HG03045 (cell line): ENCODE measurements around the gene PCDHGA10.
"Not testable (repeated sequence)": the region's sequence is repeated elsewhere in the genome, so short reads cannot be mapped to it uniquely, and the experiment has no call there.

Source experiments
- ATAC-seq: cut with Tn5 transposase; IDR thresholded peaks from one replicate; pipeline ENCODE4 v1.9.1; 2021; ENCODE audit warnings: mild to moderate bottlenecking, moderate library complexity; ENCODE audit not compliant: unreplicated experiment

Gene PCDHGA10

DNA sequence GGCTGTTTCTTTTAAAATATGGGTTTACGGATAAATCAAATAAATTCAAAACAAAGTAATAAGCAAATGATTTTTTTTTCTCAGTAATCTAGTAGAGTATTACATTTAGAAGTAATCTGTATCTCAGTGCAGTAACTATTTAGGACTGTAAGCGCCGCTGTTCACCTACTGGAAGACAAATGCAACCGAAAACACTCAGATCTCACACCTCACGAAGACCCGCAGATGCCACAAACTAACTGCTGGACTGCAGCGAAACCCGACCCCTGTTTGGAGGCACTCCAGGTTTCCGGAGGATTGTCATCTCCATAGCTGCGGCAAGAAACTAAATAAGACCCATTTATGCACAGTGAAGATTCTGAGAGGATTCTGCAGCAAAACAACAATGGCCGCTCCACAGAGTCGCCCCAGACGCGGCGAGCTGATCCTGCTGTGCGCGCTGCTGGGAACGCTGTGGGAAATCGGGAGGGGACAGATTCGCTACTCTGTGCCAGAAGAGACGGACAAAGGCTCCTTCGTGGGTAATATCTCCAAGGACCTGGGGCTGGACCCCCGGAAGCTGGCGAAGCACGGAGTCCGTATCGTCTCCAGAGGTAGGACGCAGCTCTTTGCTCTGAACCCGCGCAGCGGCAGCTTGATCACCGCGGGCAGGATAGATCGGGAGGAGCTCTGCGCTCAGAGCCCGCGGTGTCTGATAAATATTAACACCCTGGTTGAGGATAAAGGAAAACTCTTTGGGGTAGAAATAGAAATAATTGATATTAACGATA is 20.2 kb upstream of the PCDHGA10 start, which contains the start of gene PCDHGA8:
Gene PCDHGA8 (plus strand): TSS at position 205 of the 770 bp plus-strand sequence. CDS start 181 bp downstream, at position 386.
- ATAC-seq: no peak

DNA sequence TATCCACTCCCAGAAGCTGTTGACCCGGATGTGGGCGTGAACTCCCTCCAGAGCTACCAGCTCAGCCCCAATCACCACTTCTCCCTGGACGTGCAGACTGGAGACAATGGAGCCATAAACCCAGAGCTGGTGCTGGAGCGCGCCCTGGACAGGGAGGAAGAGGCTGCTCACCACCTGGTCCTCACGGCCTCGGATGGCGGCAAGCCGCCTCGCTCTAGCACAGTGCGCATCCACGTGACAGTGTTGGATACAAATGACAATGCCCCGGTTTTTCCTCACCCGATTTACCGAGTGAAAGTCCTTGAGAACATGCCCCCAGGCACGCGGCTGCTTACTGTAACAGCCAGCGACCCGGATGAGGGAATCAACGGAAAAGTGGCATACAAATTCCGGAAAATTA is 19.5 kb upstream of the PCDHGA10 start:
- no peak for ATAC-seq

DNA sequence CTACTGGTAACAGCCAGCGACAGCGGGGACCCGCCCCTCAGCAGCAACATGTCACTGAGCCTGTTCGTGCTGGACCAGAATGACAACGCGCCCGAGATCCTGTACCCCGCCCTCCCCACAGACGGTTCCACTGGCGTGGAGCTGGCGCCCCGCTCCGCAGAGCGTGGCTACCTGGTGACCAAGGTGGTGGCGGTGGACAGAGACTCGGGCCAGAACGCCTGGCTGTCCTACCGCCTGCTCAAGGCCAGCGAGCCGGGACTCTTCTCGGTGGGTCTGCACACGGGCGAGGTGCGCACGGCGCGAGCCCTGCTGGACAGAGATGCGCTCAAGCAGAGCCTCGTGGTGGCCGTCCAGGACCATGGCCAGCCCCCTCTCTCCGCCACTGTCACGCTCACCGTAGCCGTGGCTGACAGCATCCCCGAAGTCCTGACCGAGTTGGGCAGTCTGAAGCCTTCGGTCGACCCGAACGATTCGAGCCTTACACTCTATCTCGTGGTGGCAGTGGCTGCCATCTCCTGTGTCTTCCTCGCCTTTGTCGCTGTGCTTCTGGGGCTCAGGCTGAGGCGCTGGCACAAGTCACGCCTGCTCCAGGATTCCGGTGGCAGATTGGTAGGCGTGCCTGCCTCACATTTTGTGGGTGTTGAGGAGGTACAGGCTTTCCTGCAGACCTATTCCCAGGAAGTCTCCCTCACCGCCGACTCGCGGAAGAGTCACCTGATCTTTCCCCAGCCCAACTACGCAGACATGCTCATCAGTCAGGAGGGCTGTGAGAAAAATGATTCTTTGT is 18.2 kb upstream of the PCDHGA10 start:
- ATAC-seq: not testable (repeated sequence)

DNA sequence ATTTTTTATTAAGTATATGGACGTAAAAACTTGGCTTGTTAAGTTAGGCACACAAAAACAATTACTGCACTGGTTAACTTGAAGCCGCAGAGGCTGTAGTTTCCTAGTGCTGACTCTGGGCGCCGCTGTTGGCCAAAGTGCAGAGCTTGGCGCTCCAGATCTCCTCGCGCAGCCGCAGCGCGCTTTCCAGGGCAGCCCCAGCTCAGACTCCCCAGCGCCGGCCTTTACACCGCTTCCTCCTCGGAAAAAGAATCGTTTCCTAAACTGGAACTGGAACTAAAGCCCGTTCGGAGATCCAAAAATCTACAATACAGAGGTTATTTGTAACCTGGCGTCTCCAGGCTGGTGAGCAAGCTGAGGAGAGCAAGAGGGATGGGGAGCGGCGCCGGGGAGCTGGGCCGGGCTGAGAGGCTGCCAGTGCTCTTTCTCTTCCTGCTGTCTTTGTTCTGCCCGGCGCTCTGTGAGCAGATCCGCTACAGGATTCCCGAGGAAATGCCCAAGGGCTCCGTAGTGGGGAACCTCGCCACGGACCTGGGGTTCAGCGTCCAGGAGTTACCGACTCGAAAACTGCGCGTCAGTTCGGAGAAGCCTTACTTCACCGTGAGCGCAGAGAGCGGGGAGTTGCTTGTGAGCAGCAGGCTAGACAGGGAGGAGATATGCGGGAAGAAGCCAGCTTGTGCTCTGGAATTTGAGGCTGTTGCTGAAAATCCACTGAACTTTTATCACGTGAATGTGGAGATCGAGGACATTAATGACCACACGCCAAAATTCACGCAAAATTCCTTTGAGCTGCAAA is 14.8 kb upstream of the PCDHGA10 start, which contains the start of gene PCDHGB5:
Gene PCDHGB5 (plus strand): TSS at position 192 of the 796 bp plus-strand sequence. CDS start 181 bp downstream, at position 373.
- ATAC-seq: peak; percentile 90

DNA sequence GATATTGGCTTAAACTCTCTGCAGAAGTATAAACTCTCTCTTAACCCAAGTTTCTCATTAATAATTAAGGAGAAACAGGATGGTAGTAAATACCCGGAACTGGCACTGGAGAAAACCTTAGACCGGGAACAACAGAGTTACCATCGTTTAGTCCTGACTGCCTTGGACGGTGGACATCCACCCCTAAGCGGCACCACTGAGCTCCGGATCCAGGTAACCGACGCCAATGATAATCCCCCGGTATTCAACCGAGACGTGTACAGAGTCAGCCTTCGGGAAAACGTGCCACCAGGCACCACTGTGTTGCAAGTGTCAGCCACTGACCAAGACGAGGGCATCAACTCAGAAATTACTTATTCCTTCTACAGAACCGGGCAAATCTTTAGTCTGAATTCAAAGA is 14.2 kb upstream of the PCDHGA10 start:
- no peak for ATAC-seq

DNA sequence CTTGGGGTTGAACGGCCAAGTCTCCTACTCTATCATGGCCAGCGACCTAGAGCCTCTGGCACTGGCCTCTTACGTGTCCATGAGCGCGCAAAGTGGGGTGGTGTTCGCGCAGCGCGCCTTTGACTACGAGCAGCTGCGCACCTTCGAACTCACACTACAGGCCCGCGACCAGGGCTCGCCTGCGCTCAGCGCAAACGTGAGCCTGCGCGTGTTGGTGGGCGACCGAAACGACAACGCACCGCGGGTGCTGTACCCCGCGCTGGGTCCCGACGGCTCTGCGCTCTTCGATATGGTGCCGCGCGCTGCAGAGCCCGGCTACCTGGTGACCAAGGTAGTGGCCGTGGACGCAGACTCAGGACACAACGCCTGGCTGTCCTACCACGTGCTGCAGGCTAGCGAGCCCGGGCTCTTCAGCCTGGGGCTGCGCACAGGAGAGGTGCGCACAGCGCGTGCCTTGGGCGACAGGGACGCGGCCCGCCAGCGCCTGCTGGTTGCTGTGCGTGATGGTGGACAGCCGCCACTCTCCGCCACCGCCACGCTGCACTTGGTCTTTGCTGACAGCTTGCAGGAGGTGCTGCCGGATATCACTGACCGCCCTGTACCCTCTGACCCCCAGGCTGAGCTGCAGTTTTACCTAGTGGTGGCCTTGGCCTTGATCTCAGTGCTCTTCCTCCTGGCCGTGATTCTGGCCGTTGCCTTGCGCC is 13.1 kb upstream of the PCDHGA10 start:
- no peak for ATAC-seq

DNA sequence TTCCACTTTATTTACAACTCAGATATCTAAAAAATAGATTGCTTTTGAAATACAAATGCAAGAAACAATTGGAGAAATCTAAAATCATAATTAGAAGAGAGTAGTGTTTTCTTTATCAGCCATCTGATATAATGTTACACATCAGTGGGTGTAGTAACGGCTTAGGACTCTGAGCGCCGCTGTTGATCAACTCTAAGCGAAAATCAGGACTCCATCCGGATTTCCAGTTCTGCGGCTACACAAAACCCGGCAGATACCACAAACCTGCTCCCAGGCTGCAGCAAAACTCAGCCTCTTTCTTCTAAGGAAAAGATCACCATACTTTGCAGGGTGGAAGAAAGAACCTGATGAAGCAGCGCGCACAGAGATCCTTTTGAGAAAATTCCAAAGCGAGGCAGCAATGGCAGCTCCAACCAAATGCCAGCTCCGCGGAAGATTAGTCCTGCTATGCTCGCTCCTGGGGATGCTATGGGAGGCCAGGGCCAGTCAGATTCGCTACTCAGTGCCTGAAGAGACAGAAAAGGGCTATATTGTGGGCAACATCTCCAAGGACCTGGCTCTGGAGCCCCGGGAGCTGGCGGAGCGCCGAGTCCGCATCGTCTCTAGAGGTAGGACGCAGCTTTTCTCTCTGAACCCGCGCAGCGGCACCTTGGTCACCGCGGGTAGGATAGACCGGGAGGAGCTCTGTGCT is 10.1 kb upstream of the PCDHGA10 start, which contains the start of gene PCDHGA9:
Gene PCDHGA9 (plus strand): TSS at position 226 of the 691 bp plus-strand sequence. CDS start 175 bp downstream, at position 401.
- ATAC-seq: no peak

DNA sequence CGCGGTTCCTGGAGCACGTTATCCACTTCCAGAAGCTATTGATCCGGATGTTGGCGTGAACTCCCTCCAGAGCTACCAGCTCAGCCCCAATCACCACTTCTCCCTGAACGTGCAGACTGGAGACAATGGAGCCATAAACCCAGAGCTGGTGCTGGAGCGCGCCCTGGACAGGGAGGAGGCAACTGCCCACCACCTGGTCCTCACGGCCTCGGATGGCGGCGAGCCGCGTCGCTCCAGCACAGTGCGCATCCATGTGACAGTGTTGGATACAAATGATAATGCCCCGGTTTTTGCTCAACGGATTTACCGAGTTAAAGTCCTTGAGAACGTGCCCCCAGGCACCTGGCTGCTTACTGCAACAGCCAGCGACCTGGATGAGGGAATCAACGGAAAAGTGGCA is 9.4 kb upstream of the PCDHGA10 start:
- ATAC-seq: no peak

DNA sequence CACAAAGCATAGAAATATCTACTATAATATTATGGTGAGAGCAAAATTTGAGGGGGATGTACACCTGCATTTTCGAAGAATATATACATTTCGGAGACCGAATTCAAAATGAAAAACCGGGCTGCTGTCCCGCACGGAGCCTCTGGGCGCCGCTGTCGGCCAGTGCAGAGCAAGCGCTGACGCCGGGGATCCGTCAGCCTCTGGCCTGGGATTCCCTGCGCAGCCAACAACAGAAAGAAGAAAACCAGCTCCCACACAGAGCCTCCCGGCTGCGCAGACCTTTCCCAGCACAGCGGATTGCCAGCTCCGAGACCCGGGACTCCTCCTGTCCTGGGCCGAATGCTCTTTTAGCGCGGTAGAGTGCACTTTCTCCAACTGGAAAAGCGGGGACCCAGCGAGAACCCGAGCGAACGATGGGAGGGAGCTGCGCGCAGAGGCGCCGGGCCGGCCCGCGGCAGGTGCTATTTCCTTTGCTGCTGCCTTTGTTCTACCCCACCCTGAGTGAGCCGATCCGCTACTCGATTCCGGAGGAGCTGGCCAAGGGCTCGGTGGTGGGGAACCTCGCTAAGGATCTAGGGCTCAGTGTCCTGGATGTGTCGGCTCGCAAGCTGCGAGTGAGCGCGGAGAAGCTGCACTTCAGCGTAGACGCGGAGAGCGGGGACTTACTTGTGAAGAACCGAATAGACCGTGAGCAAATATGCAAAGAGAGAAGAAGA is 4.8 kb upstream of the PCDHGA10 start, which contains the start of gene PCDHGB6:
Gene PCDHGB6 (plus strand): TSS at position 232 of the 716 bp plus-strand sequence. CDS start 182 bp downstream, at position 414.
- not testable (repeated sequence) for ATAC-seq

DNA sequence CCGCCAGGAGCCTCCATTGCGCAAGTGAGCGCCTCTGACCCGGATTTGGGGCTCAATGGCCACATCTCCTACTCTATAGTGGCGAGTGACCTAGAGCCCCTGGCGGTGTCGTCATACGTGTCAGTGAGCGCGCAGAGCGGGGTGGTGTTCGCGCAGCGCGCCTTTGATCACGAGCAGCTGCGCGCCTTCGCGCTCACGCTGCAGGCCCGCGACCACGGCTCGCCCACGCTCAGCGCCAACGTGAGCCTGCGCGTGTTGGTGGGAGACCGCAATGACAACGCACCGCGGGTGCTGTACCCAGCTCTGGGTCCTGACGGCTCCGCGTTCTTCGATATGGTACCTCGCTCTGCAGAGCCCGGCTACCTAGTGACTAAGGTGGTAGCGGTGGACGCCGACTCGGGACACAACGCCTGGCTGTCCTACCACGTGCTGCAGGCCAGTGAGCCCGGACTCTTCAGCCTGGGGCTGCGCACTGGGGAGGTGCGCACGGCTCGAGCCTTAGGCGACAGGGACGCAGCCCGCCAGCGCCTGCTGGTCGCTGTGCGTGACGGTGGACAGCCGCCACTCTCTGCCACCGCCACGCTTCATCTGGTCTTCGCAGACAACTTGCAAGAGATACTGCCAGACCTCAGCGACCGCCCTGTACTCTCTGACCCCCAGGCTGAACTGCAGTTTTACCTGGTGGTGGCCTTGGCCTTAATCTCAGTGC is 3.0 kb upstream of the PCDHGA10 start:
- no peak for ATAC-seq

DNA sequence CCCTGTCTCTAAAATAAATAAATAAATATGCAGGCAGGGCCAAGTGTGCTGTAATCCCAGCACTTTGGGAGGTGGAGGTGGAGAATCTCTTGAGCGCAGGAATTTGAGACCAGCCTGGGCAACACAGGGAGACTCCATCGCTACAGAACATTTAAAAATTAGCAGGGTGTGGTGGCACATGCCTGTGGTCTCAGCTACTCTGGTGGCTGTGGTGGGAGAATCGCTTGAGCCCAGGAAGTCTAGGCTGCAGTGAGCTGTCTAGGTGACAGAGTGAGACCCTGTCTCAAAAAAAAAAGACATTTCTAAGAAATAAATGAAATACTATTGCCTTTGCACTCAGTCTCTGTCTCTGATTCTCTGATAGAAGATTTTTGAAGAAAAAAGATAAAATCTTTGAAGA is 1.2 kb upstream of the PCDHGA10 start:
- ATAC-seq: no peak

DNA sequence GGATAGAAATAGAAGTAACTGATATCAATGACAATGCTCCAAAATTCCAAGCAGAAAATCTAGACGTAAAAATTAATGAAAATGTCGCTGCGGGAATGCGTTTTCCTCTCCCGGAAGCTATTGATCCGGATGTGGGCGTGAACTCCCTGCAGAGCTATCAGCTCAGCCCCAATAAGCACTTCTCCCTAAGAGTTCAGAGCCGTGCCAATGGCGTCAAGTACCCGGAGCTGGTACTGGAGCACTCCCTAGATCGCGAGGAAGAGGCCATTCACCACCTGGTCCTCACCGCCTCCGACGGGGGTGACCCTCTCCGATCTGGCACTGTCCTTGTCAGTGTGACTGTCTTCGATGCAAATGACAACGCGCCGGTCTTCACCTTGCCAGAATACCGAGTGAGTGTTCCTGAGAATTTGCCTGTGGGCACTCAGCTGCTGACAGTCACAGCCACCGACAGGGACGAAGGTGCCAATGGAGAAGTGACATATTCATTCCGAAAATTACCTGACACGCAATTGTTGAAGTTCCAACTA is 818 bp downstream of the PCDHGA10 start:
- no peak for ATAC-seq

DNA sequence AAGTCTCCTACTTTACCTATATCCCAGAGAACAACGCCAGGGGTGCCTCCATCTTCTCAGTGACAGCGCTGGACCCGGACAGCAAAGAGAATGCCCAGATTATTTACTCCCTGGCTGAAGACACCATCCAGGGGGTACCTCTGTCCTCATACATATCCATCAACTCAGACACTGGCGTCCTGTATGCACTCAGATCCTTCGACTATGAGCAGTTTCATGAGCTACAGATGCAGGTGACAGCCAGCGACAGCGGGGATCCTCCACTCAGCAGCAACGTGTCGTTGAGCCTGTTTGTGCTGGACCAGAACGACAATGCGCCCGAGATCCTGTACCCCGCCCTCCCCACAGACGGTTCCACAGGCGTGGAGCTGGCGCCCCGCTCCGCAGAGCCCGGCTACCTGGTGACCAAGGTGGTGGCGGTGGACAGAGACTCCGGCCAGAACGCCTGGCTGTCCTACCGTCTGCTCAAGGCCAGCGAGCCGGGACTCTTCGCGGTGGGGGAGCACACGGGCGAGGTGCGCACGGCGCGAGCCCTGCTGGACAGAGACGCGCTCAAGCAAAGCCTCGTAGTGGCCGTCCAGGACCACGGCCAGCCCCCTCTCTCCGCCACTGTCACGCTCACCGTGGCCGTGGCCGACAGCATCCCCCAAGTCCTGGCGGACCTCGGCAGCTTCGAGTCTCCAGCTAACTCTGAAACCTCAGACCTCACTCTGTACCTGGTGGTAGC is 1.9 kb downstream of the PCDHGA10 start:
- not testable (repeated sequence) for ATAC-seq

DNA sequence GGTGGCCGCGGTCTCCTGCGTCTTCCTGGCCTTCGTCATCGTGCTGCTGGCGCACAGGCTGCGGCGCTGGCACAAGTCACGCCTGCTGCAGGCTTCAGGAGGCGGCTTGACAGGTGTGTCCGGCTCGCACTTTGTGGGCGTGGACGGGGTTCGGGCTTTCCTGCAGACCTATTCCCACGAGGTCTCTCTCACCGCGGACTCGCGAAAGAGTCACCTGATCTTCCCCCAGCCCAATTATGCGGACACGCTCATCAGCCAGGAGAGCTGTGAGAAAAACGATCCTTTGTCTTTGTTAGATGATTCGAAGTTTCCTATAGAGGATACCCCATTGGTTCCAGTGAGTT is 2.5 kb downstream of the PCDHGA10 start:
- not testable (repeated sequence) for ATAC-seq

DNA sequence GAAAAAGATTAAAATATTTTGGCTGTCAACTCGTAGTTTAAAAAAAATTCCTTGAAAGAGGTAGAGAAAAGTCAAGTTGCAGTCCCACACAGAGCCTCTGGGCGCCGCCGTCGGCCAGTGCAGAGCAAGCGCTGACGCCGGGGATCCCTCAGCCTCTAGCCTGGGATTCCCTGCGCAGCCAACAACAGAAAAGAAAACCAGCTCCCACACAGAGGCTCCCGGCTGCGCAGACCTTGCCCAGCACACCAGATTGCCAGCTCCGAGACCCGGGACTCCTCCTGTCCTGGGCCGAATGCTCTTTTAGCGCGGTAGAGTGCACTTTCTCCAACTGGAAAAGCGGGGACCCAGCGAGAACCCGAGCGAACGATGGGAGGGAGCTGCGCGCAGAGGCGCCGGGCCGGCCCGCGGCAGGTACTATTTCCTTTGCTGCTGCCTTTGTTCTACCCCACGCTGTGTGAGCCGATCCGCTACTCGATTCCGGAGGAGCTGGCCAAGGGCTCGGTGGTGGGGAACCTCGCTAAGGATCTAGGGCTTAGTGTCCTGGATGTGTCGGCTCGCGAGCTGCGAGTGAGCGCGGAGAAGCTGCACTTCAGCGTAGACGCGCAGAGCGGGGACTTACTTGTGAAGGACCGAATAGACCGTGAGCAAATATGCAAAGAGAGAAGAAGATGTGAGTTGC is 4.8 kb downstream of the PCDHGA10 start, which contains the start of gene PCDHGB7:
Gene PCDHGB7 (plus strand): TSS at position 184 of the 679 bp plus-strand sequence. CDS start 183 bp downstream, at position 367.
- ATAC-seq: peak; percentile 83

DNA sequence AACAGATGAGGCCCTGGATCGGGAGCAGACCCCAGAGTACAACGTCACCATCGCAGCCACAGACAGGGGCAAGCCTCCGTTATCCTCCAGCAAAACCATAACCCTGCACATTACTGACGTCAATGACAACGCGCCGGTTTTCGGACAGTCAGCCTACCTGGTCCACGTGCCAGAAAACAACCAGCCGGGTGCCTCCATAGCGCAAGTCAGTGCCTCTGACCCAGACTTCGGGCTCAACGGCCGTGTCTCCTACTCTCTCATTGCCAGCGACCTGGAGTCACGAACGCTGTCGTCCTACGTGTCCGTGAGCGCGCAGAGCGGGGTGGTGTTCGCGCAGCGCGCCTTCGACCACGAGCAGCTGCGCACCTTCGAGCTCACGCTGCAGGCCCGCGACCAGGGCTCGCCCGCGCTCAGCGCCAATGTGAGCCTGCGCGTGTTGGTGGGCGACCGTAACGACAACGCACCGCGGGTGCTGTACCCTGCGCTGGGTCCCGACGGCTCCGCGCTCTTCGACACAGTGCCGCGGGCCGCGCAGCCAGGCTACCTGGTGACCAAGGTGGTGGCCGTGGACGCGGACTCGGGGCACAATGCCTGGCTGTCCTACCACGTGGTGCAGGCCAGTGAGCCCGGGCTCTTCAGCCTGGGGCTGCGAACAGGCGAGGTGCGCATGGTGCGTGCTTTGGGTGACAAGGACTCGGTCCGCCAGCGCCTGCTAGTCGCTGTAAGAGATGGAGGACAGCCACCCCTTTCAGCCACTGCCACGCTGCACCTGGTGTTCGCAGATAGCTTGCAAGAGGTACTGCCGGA is 6.5 kb downstream of the PCDHGA10 start:
- no peak for ATAC-seq
